ENCODE measurements around the gene BBS9. TPM values are rescaled to one million over a fixed set of nuclear protein-coding genes. Genes with fewer than 3 reads are reported as not detected.

The BBS9 gene
- polyA plus RNA-seq, 1 donor from 2014 or later = 9.8 TPM

DNA sequence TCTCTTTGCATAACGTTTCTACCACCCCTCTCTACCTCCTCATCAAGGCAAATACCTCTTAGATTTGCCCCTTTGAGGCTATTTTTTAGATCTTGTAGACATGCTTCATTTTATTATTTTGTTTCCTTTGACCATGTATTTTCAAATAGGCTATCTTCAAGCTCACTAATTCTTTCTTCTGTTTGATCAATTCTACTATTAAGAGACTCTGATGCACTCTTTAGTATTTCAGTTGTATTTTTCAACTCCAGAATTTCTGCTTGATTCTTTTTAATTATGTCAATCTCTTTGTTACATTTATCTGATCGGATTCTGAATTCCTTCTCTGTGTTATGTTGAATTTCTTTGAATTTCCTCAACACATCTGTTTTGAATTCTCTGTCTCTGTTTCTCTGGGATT is 82.8 kb downstream of the BBS9 start:
- no peaks in the 10 kb centered on the region for H3K9me2 ChIP-seq (ENCODE audit: insufficient read depth, low read length)
- no peak overlapping the region for H3K4me3 ChIP-seq (ENCODE audit: low read length)
- peaks cover 2% of the 10 kb centered on the region for H3K9me3 ChIP-seq (ENCODE audit: low read length)
- no peak overlapping the region for H3K9ac ChIP-seq (ENCODE audit: low read length)
- H3K36me3 ChIP-seq (ENCODE audit: insufficient read depth, low read length) = no peaks in the 10 kb centered on the region
- no peaks in the 10 kb centered on the region for H3F3A ChIP-seq (ENCODE audit: insufficient read depth, low read length, poor library complexity, severe bottlenecking)
- H2AFZ ChIP-seq (ENCODE audit: low read depth, low read length) = no peak overlapping the region
- TF ChIP-seq CTCF (IDR thresholded peaks at IDR 0.05; ENCODE audit: poor library complexity, severe bottlenecking) (no peak), POLR2AphosphoS5 (IDR thresholded peaks at IDR 0.05) (no peak), SMC3 (conservative IDR thresholded peaks at IDR 0.05; ENCODE audit: poor library complexity) (no peak), RAD21 (conservative IDR thresholded peaks at IDR 0.05) (no peak), EZH2 (IDR thresholded peaks at IDR 0.05; ENCODE audit: borderline replicate concordance, insufficient read depth, low read length, poor library complexity, severe bottlenecking) (no peak), REST (IDR thresholded peaks at IDR 0.05; ENCODE audit: borderline replicate concordance) (no peak), EP300 (conservative IDR thresholded peaks at IDR 0.05; ENCODE audit: poor library complexity, severe bottlenecking) (no peak), TAF1 (IDR thresholded peaks at IDR 0.05; ENCODE audit: low read depth) (no peak), MXI1 (conservative IDR thresholded peaks at IDR 0.05; ENCODE audit: poor library complexity, severe bottlenecking) (no peak)
- H3K79me2 ChIP-seq (replicated peaks; ENCODE audit: insufficient read depth, low read length) = no peaks in the 10 kb centered on the region
- H3K27me3 ChIP-seq (ENCODE audit: insufficient read depth, low read depth, low read length) = no peaks in the 10 kb centered on the region
- H4K20me1 ChIP-seq (ENCODE audit: insufficient read depth) = no peaks in the 10 kb centered on the region
- H3K27ac ChIP-seq (ENCODE audit: low read length) = no peak overlapping the region
- no peak overlapping the region for H3K4me2 ChIP-seq (ENCODE audit: low read length)

DNA sequence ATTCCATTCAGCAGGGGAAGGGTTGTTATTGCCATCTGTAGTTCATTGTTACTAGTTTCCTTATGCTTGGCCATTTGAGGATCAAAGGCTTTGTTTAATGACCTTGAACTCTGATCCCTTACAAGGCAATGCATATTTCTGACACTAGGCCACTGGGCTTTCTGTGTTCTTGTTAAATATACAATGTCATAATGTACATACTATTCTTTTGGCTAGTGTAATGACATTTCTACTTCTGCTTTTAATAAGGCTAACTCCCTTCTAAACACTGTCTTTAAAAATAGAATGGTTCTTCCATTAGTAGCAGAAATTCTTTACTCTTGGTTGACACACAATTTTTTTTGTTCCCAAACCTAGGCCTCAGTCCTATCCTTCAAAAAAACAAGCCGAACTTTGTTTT is 86.6 kb downstream of the BBS9 start:
- TF ChIP-seq CTCF (IDR thresholded peaks at IDR 0.05; ENCODE audit: poor library complexity, severe bottlenecking) (no peak), EZH2 (IDR thresholded peaks at IDR 0.05; ENCODE audit: borderline replicate concordance, insufficient read depth, low read length, poor library complexity, severe bottlenecking) (no peak), REST (IDR thresholded peaks at IDR 0.05; ENCODE audit: borderline replicate concordance) (no peak), POLR2AphosphoS5 (IDR thresholded peaks at IDR 0.05) (no peak), TAF1 (IDR thresholded peaks at IDR 0.05; ENCODE audit: low read depth) (no peak), SMC3 (conservative IDR thresholded peaks at IDR 0.05; ENCODE audit: poor library complexity) (no peak)

More for the DNA sequence above, 86.6 kb downstream of the BBS9 start:
- H3K9me2 ChIP-seq (ENCODE audit: insufficient read depth, low read length) = no peaks in the 10 kb centered on the region
- no peaks in the 10 kb centered on the region for H3K27me3 ChIP-seq (ENCODE audit: insufficient read depth, low read depth, low read length)
- H3F3A ChIP-seq (ENCODE audit: insufficient read depth, low read length, poor library complexity, severe bottlenecking) = no peaks in the 10 kb centered on the region
- H3K79me2 ChIP-seq (replicated peaks; ENCODE audit: insufficient read depth, low read length) = no peaks in the 10 kb centered on the region
- no peak overlapping the region for H2AFZ ChIP-seq (ENCODE audit: low read depth, low read length)
- no peaks in the 10 kb centered on the region for H3K36me3 ChIP-seq (ENCODE audit: insufficient read depth, low read length)
- no peak overlapping the region for H3K9ac ChIP-seq (ENCODE audit: low read length)
- H4K20me1 ChIP-seq (ENCODE audit: insufficient read depth) = no peaks in the 10 kb centered on the region
- H3K4me2 ChIP-seq (ENCODE audit: low read length) = no peak overlapping the region
- H3K9me3 ChIP-seq (ENCODE audit: low read length) = peaks cover 2% of the 10 kb centered on the region
- H3K4me3 ChIP-seq (ENCODE audit: low read length) = no peak overlapping the region
- no peak overlapping the region for H3K27ac ChIP-seq (ENCODE audit: low read length)

Measured in neural cell (in vitro differentiated cells).